ENCODE data around the gene CLBA1.

DNA sequence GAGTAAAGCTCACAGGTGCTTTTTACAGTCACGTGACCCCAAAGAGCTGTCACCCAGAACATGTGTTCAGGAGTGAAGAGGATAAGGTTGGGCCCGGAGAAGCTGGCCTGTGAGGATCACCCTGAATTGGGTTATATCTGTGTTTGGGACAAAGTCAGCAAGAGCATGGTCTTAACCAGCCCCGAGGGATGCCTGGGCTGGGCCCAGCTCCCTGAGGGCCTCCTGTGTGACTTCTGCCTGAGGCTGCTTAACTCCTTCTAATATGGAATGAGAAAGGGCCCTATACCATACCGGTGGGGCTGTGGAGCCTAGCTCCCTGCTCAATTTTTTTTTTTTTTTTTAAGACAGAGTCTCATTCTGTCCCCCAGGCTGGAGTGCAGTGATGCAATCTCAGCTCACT is 32.8 kb downstream of the CLBA1 start:
- TF ChIP-seq, protein P1, sequence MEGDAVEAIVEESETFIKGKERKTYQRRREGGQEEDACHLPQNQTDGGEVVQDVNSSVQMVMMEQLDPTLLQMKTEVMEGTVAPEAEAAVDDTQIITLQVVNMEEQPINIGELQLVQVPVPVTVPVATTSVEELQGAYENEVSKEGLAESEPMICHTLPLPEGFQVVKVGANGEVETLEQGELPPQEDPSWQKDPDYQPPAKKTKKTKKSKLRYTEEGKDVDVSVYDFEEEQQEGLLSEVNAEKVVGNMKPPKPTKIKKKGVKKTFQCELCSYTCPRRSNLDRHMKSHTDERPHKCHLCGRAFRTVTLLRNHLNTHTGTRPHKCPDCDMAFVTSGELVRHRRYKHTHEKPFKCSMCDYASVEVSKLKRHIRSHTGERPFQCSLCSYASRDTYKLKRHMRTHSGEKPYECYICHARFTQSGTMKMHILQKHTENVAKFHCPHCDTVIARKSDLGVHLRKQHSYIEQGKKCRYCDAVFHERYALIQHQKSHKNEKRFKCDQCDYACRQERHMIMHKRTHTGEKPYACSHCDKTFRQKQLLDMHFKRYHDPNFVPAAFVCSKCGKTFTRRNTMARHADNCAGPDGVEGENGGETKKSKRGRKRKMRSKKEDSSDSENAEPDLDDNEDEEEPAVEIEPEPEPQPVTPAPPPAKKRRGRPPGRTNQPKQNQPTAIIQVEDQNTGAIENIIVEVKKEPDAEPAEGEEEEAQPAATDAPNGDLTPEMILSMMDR (IDR thresholded peaks at IDR 0.05), result no peak
- no peak for TF ChIP-seq POLR2A (IDR thresholded peaks at IDR 0.05)

Measured in testis (tissue), 2 donors.